HG03354 (cell line): ENCODE results near the gene TMED5.
"Not testable (repeated sequence)": the region's sequence is repeated elsewhere in the genome, so short reads cannot be mapped to it uniquely, and the experiment has no call there.

ENCODE experiments used
- ATAC-seq: cut with Tn5 transposase; IDR thresholded peaks from one replicate; pipeline ENCODE4 v1.9.1; 2021; ENCODE audit warnings: mild to moderate bottlenecking; ENCODE audit not compliant: unreplicated experiment, poor library complexity, severe bottlenecking

TMED5 gene

DNA sequence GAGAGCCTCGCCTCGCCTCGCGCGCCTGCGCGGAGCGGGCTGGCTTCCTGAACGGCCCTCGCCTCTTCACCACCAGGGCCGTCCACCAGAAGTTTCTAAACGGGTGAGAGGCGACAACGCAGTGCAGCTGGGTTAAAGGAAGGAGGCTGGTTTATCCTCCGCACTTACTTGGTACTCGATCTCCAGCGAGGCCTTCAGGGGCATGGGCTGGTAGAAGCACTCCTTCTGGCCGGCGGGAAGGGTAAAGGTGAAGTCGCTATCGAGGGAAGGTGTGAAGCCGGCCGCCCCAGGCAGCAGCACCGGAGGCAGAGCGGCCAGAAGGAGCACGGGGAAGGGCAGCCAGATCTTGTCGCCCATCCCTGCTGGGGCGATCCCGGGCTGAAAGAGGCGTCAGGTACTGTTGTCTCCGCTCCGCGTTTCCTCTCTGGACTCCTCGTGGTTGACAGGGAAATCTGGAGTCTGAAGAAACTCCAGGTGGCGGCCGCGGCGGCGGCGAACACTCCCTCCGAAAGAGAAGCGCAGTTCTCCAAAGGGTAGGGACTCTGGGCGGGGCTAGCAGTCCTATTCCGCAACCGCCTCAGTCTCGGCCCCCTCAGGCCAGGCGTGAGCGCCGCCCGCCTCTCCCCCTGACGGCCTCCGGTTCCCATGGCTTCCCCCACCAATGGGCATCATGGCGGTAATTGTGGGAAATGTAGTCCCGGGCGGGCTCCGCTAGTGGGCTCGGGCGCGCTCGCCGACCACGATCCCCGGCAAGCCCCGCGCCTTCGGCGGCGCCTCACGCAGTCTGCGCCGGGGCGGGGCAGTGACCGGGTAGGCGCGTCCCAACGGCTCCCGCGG, at the start of gene TMED5:
Gene TMED5, minus strand, starts transcription at position 528 of the 837 bp plus-strand sequence. Its CDS starts 171 bp downstream, at position 357.
- ATAC-seq = peak; percentile 88

DNA sequence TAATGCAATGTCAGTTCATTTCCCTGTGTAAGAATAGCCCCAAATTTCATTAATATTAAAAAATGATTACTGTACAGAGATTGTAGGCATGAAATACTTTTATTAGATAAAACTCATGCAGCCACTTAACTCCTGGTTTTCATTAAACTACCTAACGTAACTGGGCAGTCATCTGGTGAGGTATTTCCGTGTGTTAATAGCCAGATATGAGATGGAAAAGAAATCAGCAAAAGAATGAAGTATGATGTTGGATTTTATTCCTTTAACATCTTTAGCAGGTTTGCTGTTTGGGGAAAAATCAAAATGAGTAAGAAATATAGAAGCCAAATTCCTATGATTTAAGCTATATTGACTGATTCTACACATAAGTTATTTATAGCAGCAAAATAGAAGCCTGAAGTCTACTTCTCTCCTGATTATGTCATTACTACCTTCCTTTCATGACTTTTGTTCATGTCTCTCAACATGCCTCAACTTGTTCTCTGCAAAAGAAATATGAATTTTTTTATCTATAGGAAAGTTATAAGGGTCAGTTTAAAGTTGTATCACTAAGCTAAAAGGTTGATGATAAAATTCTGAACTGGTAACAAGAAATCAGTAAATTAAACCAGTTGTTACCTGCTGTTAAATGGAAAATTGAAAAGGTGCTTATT, 42.9 kb upstream of the TMED5 start:
- ATAC-seq = no peak

DNA sequence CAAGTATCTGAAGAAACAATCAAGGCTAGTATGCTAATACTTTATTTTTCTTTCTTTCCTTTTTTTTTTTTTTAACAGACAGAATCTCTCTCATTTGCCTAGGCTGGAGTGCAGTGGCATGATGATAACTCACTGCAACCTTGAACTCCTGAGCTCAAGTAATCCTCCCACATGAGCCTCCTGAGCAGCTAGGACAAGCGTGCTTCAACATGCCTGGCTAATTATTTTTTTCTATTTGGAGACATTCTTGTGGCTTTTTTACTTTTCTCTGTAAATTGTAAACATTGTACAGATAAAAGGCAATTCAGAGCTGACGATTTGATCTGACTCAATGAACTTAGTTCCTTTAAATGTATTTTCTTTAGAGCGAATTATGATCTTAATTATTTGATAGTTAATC, 41.7 kb upstream of the TMED5 start:
- ATAC-seq = no peak

DNA sequence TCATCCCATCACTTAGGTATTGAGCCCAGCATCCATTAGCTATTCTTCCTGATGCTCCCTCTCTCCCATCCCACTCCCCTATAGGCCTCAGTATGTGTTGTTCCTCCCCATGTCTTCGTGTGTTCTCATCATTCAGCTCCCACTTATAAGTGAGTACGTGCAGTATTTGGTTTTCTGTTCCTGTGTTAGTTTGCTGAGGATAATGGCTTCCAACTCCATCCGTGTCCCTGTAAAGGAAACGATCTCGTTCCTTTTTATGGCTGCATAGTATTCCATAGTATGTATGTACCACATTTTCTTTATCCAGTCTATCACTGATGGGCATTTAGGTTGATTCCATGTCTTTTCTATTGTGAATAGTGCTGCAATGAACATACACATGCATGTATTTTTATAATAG, 40.5 kb upstream of the TMED5 start:
- ATAC-seq = not testable (repeated sequence)

DNA sequence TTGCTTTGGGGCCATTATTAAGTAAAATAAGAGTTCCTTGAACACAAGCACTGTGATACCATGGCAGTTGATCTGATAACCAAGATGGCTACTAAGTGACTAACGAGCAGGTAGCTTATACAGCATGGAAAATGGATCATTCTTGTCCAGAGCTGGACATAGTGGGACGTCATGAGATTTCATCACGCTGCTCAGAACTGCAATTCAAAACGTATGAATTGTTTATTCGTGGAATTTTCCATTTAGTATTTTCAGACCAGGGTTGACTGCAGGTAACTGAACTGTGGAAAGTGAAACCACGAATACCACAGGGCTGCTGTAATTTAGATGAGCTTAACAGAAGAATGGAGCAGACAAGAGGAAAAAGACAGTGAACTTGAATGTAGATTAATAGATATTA, 39.2 kb upstream of the TMED5 start:
- peak; percentile 57 for ATAC-seq

DNA sequence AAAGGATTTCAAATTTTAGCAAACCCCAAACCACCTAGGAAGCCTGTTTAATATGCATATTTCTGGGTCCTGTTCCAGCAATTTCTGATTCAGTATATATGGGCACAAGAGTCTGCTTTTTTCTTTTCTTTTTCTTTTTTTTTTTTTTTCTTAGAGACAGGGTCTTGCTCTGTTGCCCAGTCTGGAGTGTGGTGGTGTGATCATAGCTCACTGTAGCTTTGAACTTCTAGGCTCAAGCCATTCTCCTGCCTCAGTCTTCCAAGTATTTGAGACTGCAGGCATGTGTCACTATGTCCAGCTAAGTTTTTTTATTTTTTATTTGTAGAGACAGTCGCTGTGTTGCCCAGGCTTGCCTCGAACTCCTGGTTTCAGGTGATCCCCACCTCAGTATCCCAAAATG, 35.1 kb upstream of the TMED5 start:
- ATAC-seq = no peak

DNA sequence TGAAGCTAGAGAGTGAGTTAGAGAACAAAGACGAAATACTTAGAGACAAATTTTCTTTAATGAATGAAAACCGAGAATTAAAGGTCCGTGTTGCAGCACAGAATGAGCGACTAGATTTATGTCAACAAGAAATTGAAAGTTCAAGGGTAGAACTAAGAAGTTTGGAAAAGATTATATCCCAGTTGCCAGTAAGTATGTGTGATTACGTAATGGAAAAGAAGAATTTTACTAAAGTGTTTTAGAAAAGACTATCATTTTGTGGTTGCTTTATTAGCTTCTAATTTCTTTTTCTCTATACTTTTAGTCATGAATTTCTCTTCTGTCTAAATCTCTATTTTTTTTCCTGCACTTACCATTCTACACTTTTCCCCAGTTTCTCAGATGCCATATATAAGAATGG, 27.0 kb upstream of the TMED5 start:
- ATAC-seq = no peak

DNA sequence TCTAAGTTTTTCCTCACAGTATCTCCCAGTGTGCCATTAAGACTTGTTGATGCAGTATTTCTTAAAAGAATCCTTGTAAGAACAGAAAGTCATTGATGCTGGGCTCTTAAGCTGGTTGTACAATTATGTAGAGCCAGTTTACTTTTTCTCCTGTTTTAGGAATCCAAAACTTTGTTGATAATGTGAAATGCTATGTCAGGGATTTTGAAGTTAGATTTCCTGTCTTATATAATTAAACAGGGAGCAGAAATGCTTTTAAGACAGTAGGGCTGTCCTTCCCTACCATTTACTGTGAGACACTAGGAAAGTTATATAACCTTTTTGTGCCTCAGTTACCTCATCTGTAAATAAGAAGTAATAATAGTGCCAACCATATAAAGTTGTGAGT, 26.3 kb upstream of the TMED5 start:
- no peak for ATAC-seq

DNA sequence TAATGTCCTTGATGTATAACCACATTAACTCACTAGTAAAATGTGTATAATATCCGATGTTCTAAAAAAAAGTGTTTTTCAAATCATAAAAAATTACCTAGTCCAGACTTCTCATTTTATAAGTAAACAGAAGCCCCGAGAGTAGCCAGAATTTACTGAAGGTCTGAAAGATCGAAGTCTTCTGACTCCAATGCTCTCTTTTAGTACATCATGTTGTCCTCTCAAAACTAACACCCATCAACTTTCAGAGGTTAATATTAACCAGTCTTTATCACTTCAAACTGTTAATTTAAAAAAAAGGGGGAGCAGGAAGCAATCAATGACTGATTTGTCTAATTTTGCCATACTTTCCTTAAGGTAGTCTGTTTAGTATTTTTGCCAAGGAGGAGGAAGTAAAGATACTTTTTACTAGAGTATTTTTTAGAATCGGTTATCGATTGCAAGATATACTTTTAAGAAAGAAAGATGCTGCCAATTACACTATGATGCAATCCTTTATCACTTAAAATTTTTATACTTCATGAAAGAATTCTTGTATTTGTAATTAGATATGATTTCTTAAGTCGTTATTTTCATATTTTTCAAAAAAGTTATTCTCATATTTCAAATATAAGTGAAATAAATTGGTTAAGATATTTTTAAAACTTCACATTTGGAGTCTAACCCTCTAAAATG, 25.8 kb upstream of the TMED5 start:
- no peak for ATAC-seq

DNA sequence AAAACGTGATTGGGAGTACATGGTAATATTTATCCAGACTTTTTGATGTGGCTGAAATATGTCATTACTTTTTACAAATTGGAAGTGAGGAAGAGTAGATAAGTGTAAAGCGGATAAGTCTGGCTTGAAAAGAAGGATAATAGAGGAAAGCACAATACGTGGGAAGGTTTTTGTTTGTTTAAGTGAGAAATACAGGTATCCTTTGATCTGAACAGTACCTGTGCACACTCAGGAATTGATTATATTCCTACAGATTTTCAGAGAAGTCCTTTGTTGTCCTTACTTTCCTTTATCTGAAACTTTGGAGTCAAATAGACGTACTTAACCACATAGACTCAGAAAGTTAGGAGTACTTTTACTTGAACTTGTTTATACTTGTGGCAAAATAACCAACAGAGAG, 20.5 kb upstream of the TMED5 start:
- ATAC-seq = no peak

DNA sequence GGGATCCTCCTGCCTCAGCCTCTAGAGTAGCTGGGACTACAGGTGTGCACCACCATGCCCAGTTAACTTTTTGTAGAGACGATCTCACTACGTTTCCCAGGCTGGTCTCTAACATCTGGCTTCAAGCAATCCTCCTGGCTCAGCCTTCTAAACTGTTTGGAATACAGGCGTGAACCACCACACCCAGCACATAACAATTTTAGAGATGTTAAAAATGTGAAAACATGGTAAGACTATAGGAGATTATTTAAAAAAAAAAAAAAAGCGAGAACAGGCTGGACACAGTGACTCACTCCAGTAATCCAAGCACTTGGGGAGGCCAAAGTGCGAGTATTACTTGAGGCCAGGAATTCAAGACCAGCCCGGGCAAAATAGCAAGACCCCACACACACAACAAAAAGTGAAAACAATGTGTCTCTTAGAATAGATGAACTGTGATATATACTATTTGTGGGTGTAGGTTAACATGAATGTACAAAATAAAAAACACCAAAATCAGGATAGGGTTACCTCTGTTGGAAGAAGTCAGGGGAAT, 19.9 kb upstream of the TMED5 start:
- no peak for ATAC-seq

DNA sequence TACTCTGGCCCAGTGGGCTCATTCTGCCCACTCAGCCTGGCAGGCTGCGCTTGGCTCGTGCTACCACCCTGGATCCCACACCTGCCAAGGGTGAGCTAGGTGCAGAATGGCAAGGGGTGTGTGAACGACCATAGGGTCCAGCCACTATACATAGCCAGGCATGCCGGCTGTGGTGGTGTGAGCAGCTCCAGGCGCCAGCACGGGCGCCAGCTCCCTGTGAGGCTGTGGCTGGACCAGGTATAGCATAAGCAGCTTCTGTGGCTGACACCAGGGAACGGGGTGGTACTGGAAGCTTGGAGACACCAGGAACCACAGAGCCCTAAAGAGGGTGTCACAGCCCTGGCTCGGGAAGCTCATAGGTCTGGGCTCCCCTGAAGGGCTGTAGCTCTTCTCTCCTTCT, 18.9 kb upstream of the TMED5 start:
- ATAC-seq = no peak

DNA sequence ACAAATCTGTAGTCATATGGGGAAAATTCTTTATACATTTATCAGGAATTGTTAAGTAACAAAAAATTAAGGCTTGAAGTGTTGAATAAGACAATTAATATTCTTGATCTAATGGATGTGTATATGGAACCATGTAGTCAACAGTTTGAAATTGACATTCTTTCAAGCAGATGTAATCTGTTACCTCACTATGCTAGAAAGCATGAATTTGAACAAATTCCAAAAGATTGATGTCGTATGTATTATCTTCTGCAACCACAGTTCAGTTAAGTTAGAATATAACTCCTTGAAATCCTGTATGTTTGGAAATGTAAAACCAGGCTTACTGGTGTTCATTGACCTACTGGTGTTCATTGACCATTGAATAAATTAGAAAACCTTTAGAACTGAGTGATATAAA, 16.4 kb upstream of the TMED5 start:
- no peak for ATAC-seq

DNA sequence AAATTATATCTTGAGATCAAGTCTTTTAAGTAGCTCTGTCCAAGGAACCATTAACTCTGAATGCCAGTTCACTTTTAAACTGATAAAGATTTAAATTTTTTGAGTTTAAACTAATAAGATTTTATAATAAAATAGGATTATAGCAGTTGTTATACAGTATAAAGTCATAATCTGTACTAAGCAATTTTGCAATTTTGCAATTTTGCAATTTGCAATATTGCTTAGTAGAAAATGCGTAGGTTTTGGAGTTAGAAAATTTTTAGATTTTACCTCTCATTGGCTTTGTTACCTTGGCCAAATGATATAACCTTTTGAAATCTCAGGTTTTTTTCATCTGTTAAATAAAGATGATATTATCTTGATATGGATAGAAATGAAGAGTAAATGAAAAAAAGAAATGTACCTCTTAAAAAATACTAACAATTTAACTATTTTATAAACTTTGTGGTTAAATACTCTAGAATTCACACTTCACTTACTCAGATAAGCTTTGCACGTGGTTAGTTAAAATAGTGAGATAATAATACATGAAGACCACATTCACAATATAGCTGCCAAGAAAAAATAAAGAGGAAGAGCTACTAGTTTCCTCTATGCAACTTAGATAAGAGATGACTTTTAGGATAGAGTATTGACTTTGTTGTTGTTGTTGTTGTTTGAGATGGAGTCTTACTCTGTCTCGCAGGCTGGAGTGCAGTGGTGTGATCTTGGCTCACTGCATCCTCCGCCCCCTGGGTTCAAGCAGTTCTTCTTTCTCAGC, 14.2 kb upstream of the TMED5 start:
- ATAC-seq = no peak

DNA sequence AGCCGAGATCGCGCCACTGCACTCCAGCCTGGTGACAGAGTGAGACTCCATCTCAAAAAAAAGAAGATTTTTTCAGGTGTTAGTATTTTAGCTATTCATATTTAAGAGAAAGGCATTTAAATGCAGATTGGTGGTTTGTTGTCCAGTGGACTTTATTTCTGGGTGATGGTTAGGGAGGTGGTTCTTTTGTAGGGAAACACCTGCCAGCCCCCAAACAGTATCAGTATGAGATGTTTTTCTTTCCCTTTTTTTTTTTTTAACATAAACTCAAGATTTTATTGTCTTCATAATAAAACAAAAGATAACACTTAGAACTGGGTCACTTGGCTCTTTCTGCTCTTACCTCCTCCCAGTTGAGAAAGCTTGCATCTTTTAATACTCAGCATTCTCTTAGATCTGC, 10.2 kb upstream of the TMED5 start:
- ATAC-seq = no peak

DNA sequence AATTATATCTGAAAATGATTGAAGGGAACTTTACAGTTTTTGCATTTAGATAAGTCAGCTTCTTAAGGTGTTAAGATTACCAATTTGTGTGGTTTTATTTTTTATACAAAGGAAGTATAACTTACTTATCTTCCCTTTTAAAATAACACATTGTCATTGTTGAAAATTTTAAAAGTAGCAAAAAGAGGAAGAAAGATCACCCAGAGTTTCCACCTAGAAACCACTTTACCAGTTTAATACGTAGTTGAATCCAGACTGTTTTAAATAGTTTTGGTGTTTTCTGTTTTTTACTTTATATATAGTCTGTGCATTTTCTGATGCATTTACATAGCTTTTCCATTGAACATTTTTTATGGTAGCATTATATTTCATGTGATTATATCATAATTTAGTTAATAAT, 6.5 kb upstream of the TMED5 start:
- ATAC-seq = no peak

DNA sequence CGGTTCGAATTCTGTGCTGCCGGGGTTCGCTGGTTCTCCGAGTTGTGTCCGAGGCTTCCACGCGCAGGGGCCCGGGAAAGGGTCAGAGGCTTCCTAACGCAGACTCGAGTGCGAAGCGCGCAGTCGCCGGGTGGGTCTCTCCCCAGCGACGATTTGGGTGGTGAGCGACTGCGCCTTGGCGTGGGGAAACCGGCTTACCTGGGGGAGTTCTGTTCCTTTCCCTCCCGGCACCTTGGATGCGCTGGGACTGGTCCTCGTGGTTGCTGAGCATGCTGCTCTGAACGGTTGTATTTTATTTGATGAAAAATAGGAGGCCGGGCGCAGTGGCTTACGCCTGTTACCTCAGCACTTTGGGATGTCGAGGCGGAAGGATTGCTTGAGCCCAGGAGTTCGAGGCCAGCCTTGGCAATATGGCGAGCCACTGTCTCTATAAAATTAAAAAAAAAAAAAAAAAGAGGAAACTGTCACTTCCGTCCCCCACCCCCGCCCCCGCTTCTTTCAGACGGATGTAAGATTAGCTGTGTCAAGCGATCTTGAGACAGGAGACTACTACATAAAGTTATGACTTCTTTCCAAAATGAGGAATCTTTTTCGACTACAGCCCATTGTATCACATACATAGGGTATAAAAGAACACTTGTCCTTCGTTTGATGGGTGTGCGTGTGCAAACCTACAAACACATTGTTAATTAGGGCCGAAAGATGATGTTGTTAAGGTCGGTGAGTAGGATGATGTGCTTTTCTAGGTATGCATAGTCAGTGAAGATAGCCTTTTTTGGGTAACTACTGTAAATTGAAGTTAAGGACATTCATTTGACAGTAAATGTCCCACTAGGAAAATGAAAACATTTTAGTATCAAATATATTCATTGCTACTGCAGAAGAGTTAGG, 755 bp upstream of the TMED5 start, which contains the start of gene CCDC18:
Gene CCDC18, plus strand, starts transcription at position 2 of the 891 bp plus-strand sequence. CDS start 2,638 bp downstream, outside the sequence.
- peak; percentile 19 for ATAC-seq

DNA sequence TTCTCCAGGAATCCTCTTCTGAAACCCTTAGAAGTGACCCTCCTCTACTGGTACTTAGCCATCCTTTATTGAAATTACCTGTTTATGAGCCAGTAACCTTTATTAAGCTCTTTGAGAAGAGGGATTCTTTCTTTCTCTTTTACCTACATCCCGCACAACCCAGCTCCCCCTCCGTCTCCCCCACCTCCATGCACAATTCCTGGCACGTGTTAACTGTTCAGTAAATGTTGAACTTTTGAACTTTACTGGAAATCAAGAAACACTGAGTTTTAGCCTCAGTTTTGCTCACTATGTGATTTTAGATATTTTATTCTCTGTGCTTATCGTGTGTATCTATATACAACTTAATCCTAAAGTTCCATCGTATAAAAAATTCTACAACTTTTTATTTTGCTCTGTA, 1.8 kb downstream of the TMED5 start:
- no peak for ATAC-seq

DNA sequence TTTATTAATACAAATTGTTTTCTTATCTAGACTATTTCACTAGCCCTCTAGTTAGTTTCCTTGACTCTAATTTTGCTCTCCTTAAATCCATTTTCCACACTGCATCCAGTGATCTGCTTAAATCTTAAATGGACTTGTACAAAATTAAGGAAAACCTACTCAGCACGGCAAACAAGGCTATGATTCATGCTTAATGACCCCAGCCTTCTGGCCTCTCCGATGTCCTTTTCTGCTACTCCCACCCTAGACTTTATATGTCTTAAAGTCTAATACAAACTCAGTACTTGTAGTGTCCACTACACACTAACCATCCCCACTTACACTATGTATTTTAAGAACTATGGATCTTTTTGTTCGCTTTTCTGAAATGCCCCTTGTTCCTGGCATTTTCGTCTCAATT, 2.2 kb downstream of the TMED5 start:
- no peak for ATAC-seq
